H4 (cell line): ENCODE results near the gene ALKBH5. TPM values are rescaled to one million over a fixed set of nuclear protein-coding genes. Genes with fewer than 3 reads are reported as not detected.

ENCODE experiments used
- total RNA-seq: library from RNA; depleted of rRNA; stranded (reverse); fragments of >200 nt; shearing (Covaris generic); gene quantifications from 2 replicates; pipeline ENCODE4 v1.2.3, GENCODE V29; 2014; rRNA removed

The ALKBH5 gene
- total RNA-seq, 1 experiment from 2014 or later: 58.2 TPM

Other genes with a start within 250 kb of the ALKBH5 start
- 13.2 and 13.4 TPM in 2 replicates for gene TOM1L2, start 211.4 kb upstream of the ALKBH5 start, total RNA-seq
- gene DRC3, start 211.0 kb upstream of the ALKBH5 start, total RNA-seq: 1.4 TPM in 1 of 2 replicates, not detected in the other
- 8.6 and 13.8 TPM in 2 replicates for gene ATPAF2, start 144.7 kb upstream of the ALKBH5 start, total RNA-seq
- 4.1 and 6.0 TPM in 2 replicates for gene GID4, start 144.4 kb upstream of the ALKBH5 start, total RNA-seq
- gene DRG2, start 95.9 kb upstream of the ALKBH5 start, total RNA-seq: 46.6 and 61.5 TPM in 2 replicates
- gene MYO15A, start 75.1 kb upstream of the ALKBH5 start, total RNA-seq: under 0.01 TPM in 1 of 2 replicates, not detected in the other
- 12.1 and 14.0 TPM in 2 replicates for gene LLGL1, start 41.8 kb downstream of the ALKBH5 start, total RNA-seq
- gene FLII, start 74.9 kb downstream of the ALKBH5 start, total RNA-seq: 128 and 139 TPM in 2 replicates
- gene MIEF2, start 76.8 kb downstream of the ALKBH5 start, total RNA-seq: 4.1 and 5.0 TPM in 2 replicates
- gene TOP3A, start 131.2 kb downstream of the ALKBH5 start, total RNA-seq: 25.6 and 31.1 TPM in 2 replicates
- gene SMCR8, start 131.5 kb downstream of the ALKBH5 start, total RNA-seq: 6.3 and 7.3 TPM in 2 replicates
- 27.6 and 27.7 TPM in 2 replicates for gene SHMT1, start 179.7 kb downstream of the ALKBH5 start, total RNA-seq
- gene EVPLL, start 193.9 kb downstream of the ALKBH5 start, total RNA-seq: 0.35 TPM in 1 of 2 replicates, not detected in the other